Right hindlimb (tissue), 1 donor: ENCODE data around the gene ST6GALNAC1.
"Not testable (repeated sequence)": the region's sequence is repeated elsewhere in the genome, so short reads cannot be mapped to it uniquely, and the experiment has no call there.

Experiments used
- DNase-seq: peaks from one replicate; pipeline ENCODE4 v3.0.0-alpha.2; 2018

The ST6GALNAC1 gene

DNA sequence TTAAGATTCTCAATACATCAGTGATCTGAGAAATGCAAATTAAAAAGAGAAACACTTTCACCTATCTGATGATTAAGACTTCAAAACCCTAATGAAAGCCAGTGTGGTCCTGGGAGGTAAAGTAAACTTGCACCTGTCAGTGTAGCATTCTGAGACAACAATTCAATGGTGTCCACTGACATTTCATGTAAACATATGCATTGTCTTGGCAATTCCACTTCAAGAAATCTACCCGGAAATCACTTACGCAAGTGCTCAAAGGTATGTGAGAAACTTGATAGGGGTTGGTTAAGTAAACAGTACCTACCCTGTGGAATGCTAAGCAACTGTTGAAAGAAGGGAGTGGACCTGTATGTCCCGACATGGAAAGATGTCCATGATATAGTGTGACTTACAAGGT, 2.1 kb downstream of the ST6GALNAC1 start:
- DNase-seq = no peak

DNA sequence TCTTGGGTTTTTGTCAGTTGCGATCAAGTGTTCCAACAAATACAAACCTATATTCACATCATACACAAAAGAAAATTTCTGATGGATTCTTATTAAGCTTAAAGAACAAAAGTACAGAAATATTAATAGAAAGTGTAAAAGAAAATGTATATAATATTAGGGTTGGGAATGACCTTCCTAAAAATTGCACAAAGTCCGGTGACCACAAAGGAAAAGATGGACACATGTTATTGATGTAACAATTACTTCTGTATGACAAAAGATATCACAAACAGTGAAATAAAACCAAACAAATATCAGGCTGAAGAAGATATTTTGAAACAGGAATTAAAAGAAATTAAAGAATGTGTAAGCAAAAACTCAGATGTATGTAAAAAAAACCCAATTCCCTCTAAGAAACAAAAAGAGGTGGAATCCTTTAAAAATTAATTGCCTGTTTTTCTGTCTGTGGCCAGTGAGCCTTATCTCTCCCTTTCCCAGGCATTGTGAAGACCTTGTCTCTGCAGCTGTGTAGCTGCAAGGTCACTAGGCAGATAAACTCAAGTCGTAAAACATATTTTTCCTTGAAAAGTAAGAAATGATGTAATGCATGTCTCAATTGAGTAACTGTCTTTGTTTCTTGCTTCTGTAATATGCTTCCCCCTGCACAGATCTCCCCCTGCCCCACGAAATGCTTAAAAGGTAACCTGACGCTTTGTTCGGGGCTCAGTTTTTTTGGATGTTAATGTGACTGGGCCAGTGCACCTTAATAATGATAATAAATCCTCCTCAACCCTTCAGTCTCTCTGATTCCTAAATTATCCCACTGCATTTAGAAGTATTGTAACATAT, 2.8 kb downstream of the ST6GALNAC1 start:
- DNase-seq = no peak

DNA sequence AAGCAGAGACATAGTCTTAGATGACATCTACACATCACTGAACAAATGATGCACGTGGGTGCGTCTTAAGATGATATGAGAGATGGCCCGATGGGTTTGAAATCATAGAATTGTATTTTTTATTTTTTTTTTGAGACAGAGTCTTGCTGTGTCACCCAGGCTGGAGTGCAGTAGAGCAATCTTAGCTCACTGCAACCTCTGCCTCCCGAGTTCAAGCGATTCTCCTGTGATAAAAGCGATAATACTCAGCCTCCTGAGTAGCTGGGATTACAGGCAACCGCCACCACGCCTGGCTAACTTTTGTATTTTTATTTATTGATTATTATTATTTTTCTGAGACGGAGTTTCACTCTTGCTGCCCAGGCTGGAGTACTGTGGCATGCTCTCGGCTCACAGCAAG, 5.3 kb downstream of the ST6GALNAC1 start:
- no peak for DNase-seq

DNA sequence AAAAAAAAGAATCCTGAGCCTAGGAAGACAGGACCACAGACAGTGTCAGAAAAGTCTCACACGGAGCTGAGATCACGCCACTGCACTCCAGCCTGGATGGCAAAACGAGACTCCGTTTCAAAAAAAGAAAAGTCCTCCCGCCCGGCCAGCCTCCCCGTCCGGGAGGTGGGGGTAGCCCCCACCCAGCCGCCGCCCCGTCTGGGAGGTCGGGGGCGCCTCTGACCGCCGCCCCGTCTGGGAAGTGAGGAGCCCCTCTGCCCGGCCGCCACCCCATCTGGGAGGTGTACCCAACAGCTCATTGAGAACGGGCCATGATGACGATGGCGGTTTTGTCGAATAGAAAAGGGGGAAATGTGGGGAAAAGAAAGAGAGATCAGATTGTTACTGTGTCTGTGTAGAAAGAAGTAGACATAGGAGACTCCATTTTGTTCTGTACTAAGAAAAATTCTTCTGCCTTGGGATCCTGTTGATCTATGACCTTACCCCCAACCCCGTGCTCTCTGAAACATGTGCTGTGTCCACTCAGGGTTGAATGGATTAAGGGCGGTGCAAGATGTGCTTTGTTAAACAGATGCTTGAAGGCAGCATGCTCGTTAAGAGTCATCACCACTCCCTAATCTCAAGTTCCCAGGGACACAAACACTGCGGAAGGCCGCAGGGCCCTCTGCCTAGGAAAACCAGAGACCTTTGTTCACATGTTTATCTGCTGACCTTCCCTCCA, 6.9 kb downstream of the ST6GALNAC1 start:
- DNase-seq = not testable (repeated sequence)

DNA sequence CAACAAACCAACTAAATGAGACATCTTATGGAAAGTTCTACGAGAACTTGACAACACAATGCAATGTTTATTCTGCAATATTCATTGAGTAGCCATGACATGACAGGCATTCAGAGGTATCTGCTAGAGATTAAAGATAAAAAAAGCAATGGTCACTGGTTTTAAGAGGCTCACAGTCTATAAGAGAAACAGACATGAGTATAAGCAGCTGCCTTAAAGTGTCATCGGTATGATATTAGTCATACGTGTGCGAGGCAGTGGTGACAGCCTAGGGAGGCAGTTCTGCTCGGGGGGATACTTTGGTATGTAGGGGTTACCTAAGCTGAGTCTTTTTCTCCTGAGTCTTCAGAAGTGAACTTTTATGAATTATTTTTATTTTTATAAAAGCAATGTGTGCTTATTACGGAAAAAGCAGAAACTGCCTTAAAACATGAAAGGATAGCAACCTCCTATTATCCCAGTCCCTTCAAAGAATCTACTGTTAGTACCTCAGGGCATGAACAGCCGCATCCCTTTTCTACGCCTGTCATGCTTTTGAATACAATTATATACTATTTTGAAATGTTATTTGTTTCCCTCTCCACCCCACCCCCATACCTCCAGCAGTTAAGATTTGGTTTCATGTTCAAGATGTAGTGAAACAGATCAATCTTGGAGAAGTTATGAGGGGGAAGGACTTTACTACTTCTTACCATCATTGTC, 7.7 kb downstream of the ST6GALNAC1 start:
- no peak for DNase-seq

DNA sequence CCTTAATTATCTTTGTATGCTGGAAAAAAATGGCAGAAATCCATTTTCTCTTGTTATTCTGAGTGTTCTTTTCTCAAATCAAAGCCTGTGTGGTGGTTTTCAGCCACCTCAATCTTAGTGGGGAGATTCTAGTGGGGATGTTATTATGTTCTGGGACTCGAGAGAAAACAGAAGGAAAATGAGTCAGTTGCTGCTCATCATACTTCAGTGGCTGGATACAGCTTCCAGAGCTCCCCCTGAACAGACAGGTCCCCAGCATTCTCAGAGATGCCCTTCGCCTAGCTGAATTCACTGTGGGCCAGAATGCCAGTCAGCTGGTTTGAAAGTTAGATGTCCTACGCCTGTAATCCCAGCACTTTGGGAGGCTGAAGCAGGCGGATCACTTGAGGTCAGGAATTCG, 8.5 kb downstream of the ST6GALNAC1 start:
- no peak for DNase-seq

DNA sequence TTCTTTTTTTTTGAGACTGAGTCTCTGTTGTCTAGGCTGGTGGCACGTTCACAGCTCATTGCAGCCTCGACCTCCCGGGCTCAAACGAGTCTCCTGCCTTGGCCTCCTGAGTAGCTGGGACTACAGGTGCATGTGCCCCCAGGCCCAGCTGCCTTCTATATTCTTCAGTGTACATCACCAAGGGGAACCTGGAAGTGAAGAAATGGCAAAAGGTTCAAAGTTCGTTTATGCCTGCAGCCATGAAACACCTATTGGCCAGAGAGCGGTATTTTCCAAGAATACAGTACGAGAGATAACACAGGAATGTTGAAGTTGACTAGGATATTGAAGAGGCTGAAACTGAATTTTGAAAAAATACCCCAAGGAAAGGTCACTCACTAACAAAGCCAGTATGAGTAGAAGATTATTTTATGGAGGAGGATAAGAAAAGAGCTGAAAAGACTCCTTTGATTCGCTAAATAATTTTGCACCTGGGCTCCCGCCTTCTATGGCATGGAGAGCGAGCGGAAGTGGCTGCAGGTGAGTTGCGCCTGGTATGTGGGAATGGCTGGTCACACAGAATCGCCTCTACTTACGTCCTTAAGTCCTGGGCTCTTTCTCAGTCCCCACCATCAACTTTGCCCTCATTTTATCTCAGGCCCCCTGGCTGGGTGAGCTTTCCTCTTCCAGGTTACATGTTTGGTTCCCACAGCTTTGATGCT, 9.8 kb downstream of the ST6GALNAC1 start:
- DNase-seq = no peak

DNA sequence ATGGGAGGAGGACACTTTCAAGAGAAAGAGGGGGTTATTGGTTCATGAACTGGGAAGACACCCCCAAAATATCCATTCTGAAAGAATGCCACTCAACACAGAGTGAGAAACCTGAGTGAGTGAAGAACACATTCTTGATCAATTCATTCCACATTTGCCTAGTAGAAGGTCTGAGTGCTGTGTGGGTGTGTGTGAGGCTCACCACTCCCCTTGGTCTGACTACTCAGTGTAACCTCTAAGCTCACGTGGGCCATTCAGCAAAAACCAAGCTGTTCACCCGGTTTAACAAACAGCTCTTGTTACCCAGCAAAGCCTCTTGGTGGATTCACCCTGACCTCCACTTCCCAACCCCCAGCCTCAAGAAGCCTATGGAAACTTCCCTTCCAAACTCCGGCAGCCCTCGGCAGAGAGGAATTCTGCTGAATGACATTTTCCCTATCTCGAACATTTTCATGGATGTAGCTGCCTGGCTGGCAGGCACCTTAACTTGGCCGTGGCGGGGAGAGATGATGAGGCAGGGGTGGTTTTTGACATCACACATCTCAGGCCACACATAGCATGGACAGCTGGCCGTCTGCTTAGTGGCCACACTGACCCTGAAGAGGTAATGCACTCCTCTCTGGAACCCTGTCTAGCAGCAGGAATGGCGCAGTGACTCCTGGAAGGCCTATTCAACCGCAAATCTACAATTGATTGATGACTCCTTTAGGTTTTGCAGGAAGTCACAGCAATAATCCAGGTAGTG, 11.6 kb downstream of the ST6GALNAC1 start:
- no peak for DNase-seq

DNA sequence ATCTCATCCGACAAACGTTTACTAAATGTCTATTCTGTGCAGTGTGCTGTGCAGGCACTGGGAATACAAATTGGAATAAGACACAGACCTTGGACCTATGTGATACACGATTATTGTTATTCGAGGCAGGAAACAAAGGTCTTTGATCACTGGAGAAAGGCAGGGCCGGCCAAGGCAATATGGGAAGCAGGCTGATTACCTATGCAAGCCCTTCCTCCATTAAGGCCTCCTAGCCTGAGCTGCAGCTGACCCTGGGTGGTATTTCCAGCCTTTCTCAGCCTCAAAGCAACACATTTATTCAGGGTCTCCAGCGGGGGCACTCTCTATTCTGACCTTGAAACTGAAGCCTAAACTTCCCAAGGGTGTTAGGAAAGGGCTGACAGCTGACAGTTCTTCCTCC, 13.4 kb downstream of the ST6GALNAC1 start:
- no peak for DNase-seq

DNA sequence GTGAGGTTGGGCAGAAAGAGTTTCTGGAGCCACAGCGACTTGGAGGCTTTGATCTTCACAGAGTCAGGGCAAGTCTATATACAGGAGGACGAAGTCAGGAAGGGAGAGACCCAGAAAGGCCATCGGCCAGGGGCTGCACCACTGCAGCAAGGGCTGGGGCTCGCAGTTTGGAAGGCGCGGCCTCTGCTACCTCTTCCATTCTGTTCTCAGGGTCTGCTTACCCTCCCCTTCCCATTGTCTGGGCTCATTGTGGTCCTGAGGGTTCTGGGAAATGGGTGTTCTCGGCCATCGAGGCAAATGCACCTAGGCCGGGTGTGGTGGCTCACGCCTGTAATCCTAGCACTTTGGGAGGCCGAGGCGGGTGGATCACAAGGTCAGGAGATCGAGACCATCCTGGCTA, 16.0 kb downstream of the ST6GALNAC1 start:
- no peak for DNase-seq

DNA sequence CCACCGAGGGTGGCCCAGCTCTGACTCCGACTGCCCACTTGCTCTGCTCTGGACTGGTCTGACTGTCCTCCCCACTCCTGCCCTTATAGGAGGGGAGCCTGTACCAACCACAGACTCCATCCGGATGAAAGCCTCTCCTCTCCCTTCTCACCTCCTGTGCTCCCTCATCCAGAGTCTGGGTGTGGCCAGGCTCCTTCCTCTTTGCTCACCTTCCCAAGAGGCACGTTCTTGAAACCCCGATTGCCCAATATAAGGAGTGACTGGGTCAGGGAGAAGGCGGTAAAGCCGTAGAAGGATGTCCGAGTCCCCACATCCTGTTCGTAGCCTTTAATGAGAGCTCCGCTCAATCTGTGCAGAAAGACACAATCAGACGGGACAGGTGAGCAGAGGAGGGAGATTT, 17.1 kb downstream of the ST6GALNAC1 start:
- DNase-seq = no peak

DNA sequence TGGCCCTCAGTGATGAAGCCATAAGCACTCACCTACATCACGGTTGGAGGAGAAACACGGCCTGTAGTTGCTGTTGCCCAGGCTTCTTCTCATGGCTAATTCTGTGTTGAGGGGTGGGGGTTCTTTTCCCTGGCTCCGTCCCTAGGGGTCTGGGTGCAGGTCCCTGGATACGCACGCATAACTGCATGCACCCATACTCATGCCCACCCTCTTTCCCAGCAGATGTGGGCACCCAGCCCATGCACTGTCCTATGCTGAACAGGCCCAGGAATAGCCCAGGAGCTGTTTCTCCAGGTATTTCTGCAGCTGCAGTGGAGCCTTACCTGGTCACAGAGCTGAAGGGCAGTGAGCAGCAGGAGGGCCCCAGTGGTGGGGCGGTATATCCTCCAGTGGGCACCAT, 18.1 kb downstream of the ST6GALNAC1 start:
- no peak for DNase-seq

DNA sequence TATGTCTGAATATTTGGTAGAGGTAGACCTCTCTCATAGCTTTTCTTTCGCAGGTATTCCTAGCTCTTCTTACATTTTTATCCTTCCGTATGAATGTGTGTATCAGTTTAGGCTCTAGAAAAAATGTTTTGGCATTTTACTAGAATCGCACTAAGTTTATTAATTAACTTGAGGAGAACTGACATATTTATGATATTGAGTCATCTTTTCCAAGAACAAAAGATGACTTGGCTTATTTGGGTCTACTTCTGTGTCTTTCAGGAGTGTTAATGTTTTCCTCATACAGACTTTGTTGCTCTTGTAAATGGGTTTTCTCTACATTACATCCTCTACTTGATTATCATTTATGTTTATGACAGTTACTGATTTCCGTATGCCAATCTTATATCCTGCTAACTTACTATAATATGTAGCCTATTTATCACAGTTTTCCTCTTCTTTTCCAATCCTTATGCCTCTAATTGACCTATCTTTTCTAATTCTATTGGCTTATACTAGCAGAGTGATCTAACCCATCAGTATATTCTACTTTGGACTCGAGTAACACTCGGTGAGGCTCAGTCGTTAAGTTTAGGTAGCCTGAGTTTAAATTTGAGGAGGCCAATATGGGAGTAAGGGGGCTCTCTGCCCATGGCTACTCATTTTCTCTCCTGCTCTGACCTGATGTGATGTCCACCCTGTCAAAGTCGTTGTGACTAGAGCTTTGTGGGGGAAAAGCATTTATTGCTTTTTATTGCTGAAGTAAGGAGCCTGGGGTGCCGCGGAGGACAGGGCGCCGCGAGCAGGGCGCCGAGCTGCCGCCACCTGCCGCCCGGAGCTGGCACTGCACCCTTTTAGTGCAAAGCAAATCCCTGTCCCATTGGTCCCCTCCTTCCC, 20.0 kb downstream of the ST6GALNAC1 start:
- DNase-seq = peak; percentile 73

DNA sequence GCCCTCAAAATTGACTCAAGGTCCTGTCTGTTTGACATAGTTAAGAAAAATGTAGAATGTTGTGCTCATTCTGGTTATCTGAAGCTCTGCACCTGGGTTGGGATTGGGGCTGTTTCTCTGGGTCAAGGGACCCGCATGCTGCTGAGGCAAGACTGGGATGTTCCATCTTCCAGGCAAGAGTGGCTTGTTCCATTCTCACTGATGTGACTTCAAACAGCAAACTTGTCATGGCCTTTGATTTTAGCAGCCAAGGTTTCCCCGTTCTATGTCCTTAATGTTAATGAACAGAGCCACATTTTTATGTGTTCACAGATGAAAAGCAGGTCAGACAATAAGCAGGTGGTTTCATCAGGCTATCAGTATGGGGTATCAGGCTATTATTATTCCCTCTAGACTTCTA, 25.7 kb downstream of the ST6GALNAC1 start:
- DNase-seq = no peak

DNA sequence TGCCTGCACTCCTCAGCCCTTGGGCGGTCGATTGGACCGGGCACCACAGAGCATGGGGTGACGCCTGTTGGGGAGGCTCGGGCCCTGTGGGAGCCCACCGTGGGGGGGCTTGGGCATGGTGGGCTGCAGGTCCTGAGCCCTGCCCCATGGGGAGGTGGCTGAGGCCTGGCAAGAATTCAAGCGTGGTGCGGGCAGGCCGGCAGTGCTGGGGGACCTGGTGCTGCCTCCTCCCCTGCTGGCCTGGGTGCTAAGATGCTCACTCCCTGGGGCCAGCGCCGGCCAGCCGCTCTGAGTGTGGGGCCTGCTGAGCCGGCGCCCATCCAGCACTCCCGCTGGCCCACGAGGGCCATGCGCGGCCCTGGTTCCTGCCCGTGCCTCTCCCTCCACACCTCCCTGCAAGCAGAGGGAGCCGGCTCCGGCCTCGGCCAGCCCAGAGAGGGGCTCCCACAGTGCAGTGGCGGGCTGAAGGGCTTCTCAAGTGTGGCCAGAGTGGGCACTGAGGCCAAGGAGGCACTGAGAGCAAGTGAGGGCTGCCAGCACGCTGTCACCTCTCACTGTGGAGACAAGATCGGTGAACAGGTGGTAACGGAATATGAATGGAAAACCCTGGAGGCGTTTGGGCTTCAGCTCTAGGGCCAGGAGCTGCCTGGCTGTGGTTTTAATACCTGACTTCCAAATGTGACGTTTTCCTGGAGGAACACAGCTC, 28.5 kb downstream of the ST6GALNAC1 start:
- DNase-seq = no peak

DNA sequence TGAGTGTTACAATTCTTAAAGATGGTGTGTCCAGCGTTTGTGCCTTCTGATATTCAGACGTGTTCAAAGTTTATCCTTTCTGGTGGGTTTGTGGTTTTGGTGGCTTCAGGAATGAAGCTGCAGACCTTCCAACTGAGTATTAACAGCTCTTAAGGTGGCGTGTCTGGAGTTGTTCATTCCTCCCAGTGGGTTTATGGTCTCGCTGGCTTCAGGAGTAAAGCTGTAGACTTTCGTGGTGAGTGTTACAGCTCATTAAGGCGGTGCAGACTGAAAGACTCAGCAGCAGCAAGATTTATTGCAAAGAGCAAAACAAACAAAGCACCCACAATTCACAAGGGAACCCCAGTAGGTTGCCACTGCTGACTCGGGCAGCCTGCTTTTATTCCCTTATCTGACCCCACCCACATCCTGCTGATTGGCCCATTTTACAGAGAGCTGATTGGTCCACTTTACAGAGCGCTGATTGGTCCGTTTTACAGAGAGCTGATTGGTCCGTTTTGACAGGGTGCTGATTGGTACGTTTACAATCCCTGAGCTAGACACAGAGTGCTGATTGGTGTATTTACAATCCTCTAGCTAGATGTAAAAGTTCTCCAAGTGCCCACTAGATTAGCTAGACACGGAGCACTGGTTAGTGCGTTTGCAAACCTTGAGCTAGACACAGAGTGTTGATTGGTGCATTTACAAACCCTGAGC, 29.3 kb downstream of the ST6GALNAC1 start:
- not testable (repeated sequence) for DNase-seq

DNA sequence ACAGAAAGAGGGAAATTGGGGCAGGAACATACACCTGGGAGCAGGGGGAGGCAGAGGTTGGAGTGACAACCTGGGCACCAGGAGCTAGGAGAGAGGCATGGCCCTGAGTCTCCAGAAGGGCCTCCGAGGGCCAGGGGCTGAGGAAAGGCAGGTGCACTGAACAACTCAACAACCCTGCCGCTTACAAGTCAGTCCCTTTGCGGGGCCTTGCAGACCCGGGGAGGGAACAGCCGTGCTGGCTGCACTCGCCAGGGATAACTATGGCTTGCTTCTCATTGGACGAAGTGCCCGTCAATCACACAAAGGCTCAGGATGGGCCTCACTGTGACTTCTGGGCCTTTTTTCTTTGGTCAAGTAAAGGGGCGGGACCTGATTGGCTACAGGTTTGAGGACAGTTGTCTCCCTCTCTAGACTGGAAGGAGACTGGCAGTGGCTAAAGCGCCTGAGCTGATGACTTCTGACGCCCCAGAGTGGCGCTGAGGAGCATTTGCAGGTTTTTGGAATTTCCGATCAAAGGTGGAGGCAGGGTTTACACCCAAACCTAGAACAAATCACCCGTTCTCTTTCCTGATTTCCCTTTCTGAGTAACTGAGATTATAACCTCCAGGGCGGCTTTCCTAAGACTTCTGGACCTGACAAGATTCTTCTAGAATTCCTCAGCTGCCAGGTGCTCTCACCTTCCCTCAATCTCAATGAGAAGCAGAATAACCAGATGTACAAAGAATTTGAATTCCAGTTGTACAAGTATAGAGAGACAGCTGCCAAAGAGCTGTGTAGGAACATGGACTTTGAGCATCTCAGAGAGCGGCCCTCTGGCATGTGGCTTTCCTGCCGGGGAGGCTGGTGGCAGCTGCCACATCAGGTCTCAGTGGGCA, 30.3 kb downstream of the ST6GALNAC1 start:
- DNase-seq = no peak

DNA sequence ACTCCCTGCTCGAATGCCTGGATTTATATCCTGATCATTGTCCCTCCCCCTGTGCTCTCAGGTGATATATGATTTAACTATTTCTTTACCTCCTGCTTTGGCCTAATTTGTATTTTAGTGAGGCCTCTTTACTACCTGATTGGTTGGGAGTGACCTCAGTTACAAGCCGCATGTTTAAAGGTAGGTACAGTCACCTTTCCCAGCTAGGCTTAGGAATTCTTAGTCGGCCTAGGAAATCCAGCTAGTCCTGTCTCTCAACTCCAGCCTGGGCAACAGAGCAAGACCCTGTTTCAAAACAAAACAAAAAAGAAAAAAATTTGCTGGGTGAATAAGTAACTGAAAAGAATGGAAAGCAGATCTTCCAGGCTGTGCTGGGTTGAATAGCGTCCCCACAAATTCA, 31.1 kb downstream of the ST6GALNAC1 start:
- no peak for DNase-seq

DNA sequence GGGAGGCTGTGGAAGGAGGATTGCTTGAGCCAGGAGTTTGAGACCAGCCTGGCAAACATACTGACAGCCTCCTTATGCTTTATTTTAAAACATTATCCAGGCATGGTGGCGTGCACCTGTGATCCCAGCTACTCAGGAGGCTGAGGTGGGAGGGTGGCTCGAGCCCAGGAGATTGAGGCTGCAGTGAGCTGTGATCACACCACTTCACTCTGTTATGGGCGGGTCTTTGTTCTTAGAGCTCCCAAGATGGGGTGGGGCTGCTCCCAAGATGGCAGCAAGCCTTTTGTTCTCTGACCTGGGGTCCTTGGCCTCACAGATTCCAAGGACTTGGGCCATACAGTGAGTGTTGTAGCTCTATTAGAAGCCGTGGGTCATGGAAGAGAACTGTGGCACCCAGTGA, 31.8 kb downstream of the ST6GALNAC1 start:
- no peak for DNase-seq
